Endothelial cell of umbilical vein (primary cell): ENCODE measurements around the gene CD163L1. TPM values are rescaled to one million over a fixed set of nuclear protein-coding genes. Genes with fewer than 3 reads are reported as not detected.
"Not testable (repeated sequence)": the region's sequence is repeated elsewhere in the genome, so short reads cannot be mapped to it uniquely, and the experiment has no call there.

ENCODE experiments used
- BruUV-seq: library from RNA; stranded (reverse); fragments of 400-500 nt; replicated peaks from 2 replicates; lab custom pipeline; 2021; lab: Mats Ljungman, UMichigan
- CTCF ChIA-PET: fragments of 300-600, 350-600 bp; sonication (Branson Sonifier 250); formaldehyde crosslinking; loops from one replicate; lab custom pipeline; 2021; ENCODE audit warnings: antibody characterized with exemption, inconsistent platforms; lab: Charles Lee
- POLR2A ChIA-PET: fragments of 300-600, 350-600 bp; sonication (Branson Sonifier 250); formaldehyde crosslinking; loops from one replicate; lab custom pipeline; 2021; ENCODE audit warnings: antibody characterized with exemption, inconsistent platforms; lab: Charles Lee
- DNase-seq: peaks from one replicate; pipeline ENCODE4 v3.0.0-alpha.2; 2011; ENCODE audit warnings: low read depth, low spot score
- FAIRE-seq: peaks from 2 replicates; lab custom pipeline; 2011; peaks lifted over from hg19 to GRCh38; lab: Jason Lieb, UNC
- H2AFZ ChIP-seq: 2 replicates; pipeline ENCODE4 v1.6.0; 2012; ENCODE audit warnings: low read depth, low read length, control low read depth, inconsistent platforms
- H3K27ac ChIP-seq: 2 replicates; pipeline ENCODE4 v1.5.1; 2011; ENCODE audit warnings: low read depth, mild to moderate bottlenecking, control low read depth, low read length, moderate library complexity; ENCODE audit not compliant: insufficient read depth
- H3K27me3 ChIP-seq, 2 experiments: 2 replicates each; pipeline versions ENCODE4 v1.6.0 to v1.6.1; 2011; ENCODE audit warnings: low read length in 2 of 2, mixed read lengths in 1 of 2; ENCODE audit not compliant: control insufficient read depth in 2 of 2, insufficient read depth in 2 of 2
- H3K36me3 ChIP-seq, 2 experiments: 2 replicates in 1 of 2; 3 replicates in 1 of 2; pipeline ENCODE4 v1.5.1; 2011; ENCODE audit warnings: low read length in 2 of 2, mild to moderate bottlenecking in 1 of 2, moderate library complexity in 1 of 2; ENCODE audit not compliant: control insufficient read depth in 2 of 2, insufficient read depth in 2 of 2; ENCODE audit errors: extremely low read depth in 1 of 2
- H3K4me1 ChIP-seq: 3 replicates; pipeline ENCODE4 v1.5.1; 2011; ENCODE audit warnings: mild to moderate bottlenecking, low read length; ENCODE audit not compliant: control insufficient read depth, insufficient read depth; ENCODE audit errors: extremely low read depth
- H3K4me2 ChIP-seq: 2 replicates; pipeline ENCODE4 v1.6.1; 2011; ENCODE audit warnings: low read length, control low read depth, mixed read lengths; ENCODE audit not compliant: insufficient read depth
- H3K4me3 ChIP-seq, 3 experiments: fragments of 200-600 bp in 1 of 3; sonication (generic), shearing (Covaris generic) in 1 of 3; replicated peaks in 1 of 3; 2 replicates each; pipeline ENCODE4 v1.5.1; 2011 to 2016; ENCODE audit warnings: control low read depth in 3 of 3, low read length in 3 of 3, mild to moderate bottlenecking in 2 of 3, inconsistent platforms in 1 of 3, low read depth in 1 of 3, moderate library complexity in 1 of 3; ENCODE audit not compliant: insufficient read depth in 1 of 3
- H3K79me2 ChIP-seq: 2 replicates; pipeline ENCODE4 v1.6.0; 2012; ENCODE audit warnings: low read length, inconsistent platforms; ENCODE audit not compliant: control insufficient read depth, insufficient read depth
- H3K9ac ChIP-seq: replicated peaks from 2 replicates; pipeline ENCODE3; 2011; ENCODE audit warnings: low read length, control low read depth; ENCODE audit not compliant: insufficient read depth; ENCODE audit errors: extremely low read depth
- H3K9me1 ChIP-seq: replicated peaks from 3 replicates; pipeline ENCODE4 v1.6.0; 2011; ENCODE audit warnings: mild to moderate bottlenecking, low read length; ENCODE audit not compliant: control insufficient read depth, insufficient read depth; ENCODE audit errors: extremely low read depth
- H3K9me3 ChIP-seq: replicated peaks from 2 replicates; pipeline ENCODE4 v1.5.1; 2012; ENCODE audit warnings: low read length, inconsistent platforms; ENCODE audit not compliant: control insufficient read depth, insufficient read depth
- H4K20me1 ChIP-seq: replicated peaks from 2 replicates; pipeline ENCODE3; 2011; ENCODE audit warnings: mild to moderate bottlenecking, low read length; ENCODE audit not compliant: control insufficient read depth, insufficient read depth; ENCODE audit errors: extremely low read depth
- FOS ChIP-seq: IDR thresholded peaks from 2 replicates; pipeline ENCODE4 v1.6.1; 2011; ENCODE audit warnings: mild to moderate bottlenecking, low read length, moderate library complexity, borderline replicate concordance; ENCODE audit not compliant: insufficient read depth
- dilution Hi-C: fragments of 300-500 bp; cut with MboI; formaldehyde crosslinking; loops from one replicate; pipeline ENCODE4 v1.15.0; 2019; ENCODE audit warnings: low sequenced_read_pairs; ENCODE audit not compliant: extremely low pct_ligation_motif_present
- intact Hi-C: fragments of 100-400 bp; cut with micrococcal nuclease; formaldehyde crosslinking; loops from one replicate; pipeline ENCODE4 v1.10.0; 2022
- polyA plus RNA-seq, 4 experiments: library from polyadenylated mRNA; depleted of rRNA in 3 of 4; stranded (reverse) in 3 of 4; unstranded in 1 of 4; fragments of >200 nt; gene quantifications; 2 replicates each; pipeline versions ENCODE4 v1.2.1 to v1.2.3, GENCODE V29; 2011 to 2012; ENCODE audit warnings: missing spikeins in 1 of 4
- total RNA-seq: library from RNA; stranded (reverse); gene quantifications from 2 replicates; pipeline ENCODE4 v1.2.3, GENCODE V29; 2021
- TF ChIP-seq, protein P1 (sequence below): IDR thresholded peaks from 2 replicates; pipeline ENCODE4 v1.6.1; 2011; ENCODE audit not compliant: insufficient read depth, insufficient read length

Gene CD163L1
- total and polyA plus RNA-seq, 2 donors (not counting 3 experiments of a cell fraction or from before 2014, with no cell fraction given) = 2.8 to 7.5 TPM

- Histone ChIP-seq H2AFZ (no peak overlapping the region), H3K9me3 (no peaks in the 10 kb centered on the region), H3K9me1 (no peaks in the 10 kb centered on the region), H3K4me3 (no peak overlapping the region), H3K79me2 (no peaks in the 10 kb centered on the region), H3K4me2 (no peak overlapping the region), H3K4me1 (peaks cover 4% of the 10 kb centered on the region), H4K20me1 (no peaks in the 10 kb centered on the region), H3K27me3 (no peaks in the 10 kb centered on the region), H3K9ac (no peak overlapping the region), H3K27ac (no peak overlapping the region), H3K36me3 (no peaks in the 10 kb centered on the region)
- intact Hi-C loops = no loop called here
- DNase-seq (no peak), FAIRE-seq (no peak)
- ChIA-PET POLR2A (no interaction called here), CTCF (no interaction called here)
- TF ChIP-seq, protein P1, sequence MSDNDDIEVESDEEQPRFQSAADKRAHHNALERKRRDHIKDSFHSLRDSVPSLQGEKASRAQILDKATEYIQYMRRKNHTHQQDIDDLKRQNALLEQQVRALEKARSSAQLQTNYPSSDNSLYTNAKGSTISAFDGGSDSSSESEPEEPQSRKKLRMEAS = no peak
- TF ChIP-seq FOS = no peak
- dilution Hi-C loops = no loop called here
- BruUV-seq = no TSS peak
These were observed 104.3 kb downstream of the CD163L1 start for GRCh38 chr12:7339675-7340074.

GRCh38 chr12:7337790-7338189, 106.2 kb downstream of the CD163L1 start:
- DNase-seq, H3K4me1 ChIP-seq, H3K27ac ChIP-seq, H3K27me3 ChIP-seq, H3K36me3 ChIP-seq, FAIRE-seq, dilution Hi-C loops, H3K9me3 ChIP-seq, H4K20me1 ChIP-seq, H3K79me2 ChIP-seq, CTCF ChIA-PET, intact Hi-C loops, BruUV-seq, POLR2A ChIA-PET, H3K9ac ChIP-seq, H3K4me2 ChIP-seq, H2AFZ ChIP-seq, H3K4me3 ChIP-seq, H3K9me1 ChIP-seq: not testable (repeated sequence)
